Lower leg skin (tissue), 4 donors: ENCODE results near the gene GRIA2. TPM values are rescaled to one million over a fixed set of nuclear protein-coding genes. Genes with fewer than 3 reads are reported as not detected.
A peak's percentile ranks its signal among the peaks of the same experiment; 100 is the strongest.
"Not testable (repeated sequence)": the region's sequence is repeated elsewhere in the genome, so short reads cannot be mapped to it uniquely, and the experiment has no call there.

ENCODE experiments used
- DNase-seq, 2 donors: peaks; one replicate each; pipeline ENCODE4 v3.0.0-alpha.2; 2019; ENCODE audit warnings: low spot score in 2 of 2
- H3K4me3 ChIP-seq: fragments of 200-600 bp; sonication (generic); 2 replicates; pipeline ENCODE4 v1.5.1; 2017; ENCODE audit warnings: mild to moderate bottlenecking, low read depth; ENCODE audit not compliant: poor library complexity, severe bottlenecking
- POLR2A ChIP-seq, 2 donors: fragments of 450-650 bp; IDR thresholded peaks; one replicate each; pipeline ENCODE4 v1.6.1; 2016 to 2017; ENCODE audit warnings: antibody characterized with exemption in 2 of 2, mild to moderate bottlenecking in 1 of 2, moderate library complexity in 1 of 2
- WGBS, 2 donors: methylation state at CpG; one replicate each; pipeline ENCODE4 v1.1.5; 2018; 5-methylcytosine and 5-hydroxymethylcytosine counted together
- intact Hi-C: fragments of 100-400 bp; cut with DNase I; formaldehyde crosslinking; loops from one replicate; pipeline ENCODE4 v1.15.0; 2023; ENCODE audit warnings: low total_unique reads
- total RNA-seq, 4 donors: library from RNA; depleted of rRNA; stranded (reverse); fragments of >200 nt; gene quantifications; one replicate each; pipeline ENCODE4 v1.1.0, GENCODE V29; 2016
- TF ChIP-seq, protein P1 (sequence below), 3 donors: fragments of 450-650 bp; IDR thresholded peaks; one replicate each; pipeline ENCODE4 v1.5.1; 2016; ENCODE audit warnings: antibody characterized with exemption in 3 of 3, mild to moderate bottlenecking in 3 of 3, moderate library complexity in 2 of 3

GRIA2 gene
- total RNA-seq, 4 donors from 2014 or later, result 0.30 to 3.9 (median 2.5) TPM

DNA sequence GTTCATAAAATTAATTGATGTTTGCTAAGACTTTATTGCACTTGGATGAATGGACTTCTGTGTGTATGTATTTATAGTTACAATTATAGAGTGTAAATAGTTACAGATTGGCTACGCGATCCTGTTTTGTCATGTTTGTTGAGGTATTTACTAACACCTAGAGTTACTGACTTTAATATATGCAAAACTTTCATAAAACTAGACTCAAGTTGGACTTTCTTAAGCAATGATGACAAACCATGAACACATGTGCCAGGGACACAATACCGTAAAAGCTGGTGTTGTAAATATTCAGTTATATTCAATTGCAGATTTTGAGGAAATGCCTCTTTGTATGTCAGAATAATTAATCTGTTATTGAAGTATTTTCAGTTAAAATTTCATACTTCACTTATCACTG, 6.1 kb downstream of the GRIA2 start:
- no peak overlapping the region for H3K4me3 ChIP-seq
- no peak for TF ChIP-seq POLR2A (IDR thresholded peaks at IDR 0.05)
- TF ChIP-seq, protein P1, sequence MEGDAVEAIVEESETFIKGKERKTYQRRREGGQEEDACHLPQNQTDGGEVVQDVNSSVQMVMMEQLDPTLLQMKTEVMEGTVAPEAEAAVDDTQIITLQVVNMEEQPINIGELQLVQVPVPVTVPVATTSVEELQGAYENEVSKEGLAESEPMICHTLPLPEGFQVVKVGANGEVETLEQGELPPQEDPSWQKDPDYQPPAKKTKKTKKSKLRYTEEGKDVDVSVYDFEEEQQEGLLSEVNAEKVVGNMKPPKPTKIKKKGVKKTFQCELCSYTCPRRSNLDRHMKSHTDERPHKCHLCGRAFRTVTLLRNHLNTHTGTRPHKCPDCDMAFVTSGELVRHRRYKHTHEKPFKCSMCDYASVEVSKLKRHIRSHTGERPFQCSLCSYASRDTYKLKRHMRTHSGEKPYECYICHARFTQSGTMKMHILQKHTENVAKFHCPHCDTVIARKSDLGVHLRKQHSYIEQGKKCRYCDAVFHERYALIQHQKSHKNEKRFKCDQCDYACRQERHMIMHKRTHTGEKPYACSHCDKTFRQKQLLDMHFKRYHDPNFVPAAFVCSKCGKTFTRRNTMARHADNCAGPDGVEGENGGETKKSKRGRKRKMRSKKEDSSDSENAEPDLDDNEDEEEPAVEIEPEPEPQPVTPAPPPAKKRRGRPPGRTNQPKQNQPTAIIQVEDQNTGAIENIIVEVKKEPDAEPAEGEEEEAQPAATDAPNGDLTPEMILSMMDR (IDR thresholded peaks at IDR 0.05), result no peak
- no peak for DNase-seq
- 81 to 82% methylated on average over 3 of the region's 3 CpGs for WGBS, 2 donors
- intact Hi-C loops, result no loop called here

DNA sequence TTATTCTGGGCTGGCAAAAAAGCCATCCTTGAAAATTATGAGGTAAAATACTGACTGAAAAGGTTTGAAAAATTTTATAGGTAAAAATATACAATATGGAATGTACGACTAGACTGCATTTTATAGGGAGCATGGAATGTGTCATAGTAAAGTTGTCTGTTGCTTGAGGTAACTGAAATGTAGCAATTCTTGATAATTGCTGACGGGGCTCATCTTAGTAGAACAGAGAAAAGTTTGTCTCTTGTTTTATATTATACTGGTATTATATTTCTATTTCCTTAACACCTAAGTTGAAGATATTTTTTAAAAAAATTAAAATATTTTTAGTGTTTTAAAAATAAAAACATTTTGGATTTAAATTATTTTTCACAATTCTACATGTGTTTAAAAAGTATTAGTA, 11.0 kb downstream of the GRIA2 start:
- intact Hi-C loops, result no loop called here
- H3K4me3 ChIP-seq, result no peak overlapping the region
- WGBS, 2 donors, result 87 to 88% methylated on average over 2 of the region's 2 CpGs
- no peak for TF ChIP-seq POLR2A (IDR thresholded peaks at IDR 0.05)
- TF ChIP-seq, protein P1 (IDR thresholded peaks at IDR 0.05), result no peak
- no peak for DNase-seq

GRCh38 chr4:157242871-157243270, 22.3 kb downstream of the GRIA2 start:
- intact Hi-C loops, result no loop called here
- TF ChIP-seq POLR2A (IDR thresholded peaks at IDR 0.05), result no peak
- TF ChIP-seq, protein P1 (IDR thresholded peaks at IDR 0.05), result no peak
- no peak for DNase-seq
- no peak overlapping the region for H3K4me3 ChIP-seq

- intact Hi-C loops, result no loop called here
- no peak for DNase-seq
- WGBS, 2 donors, result 45 to 87% methylated on average over 2 of the region's 2 CpGs
- TF ChIP-seq, protein P1 (IDR thresholded peaks at IDR 0.05), result no peak
- TF ChIP-seq POLR2A (IDR thresholded peaks at IDR 0.05), result no peak
- H3K4me3 ChIP-seq, result no peak overlapping the region
These were observed 23.8 kb downstream of the GRIA2 start for GRCh38 chr4:157244348-157244747.

DNA sequence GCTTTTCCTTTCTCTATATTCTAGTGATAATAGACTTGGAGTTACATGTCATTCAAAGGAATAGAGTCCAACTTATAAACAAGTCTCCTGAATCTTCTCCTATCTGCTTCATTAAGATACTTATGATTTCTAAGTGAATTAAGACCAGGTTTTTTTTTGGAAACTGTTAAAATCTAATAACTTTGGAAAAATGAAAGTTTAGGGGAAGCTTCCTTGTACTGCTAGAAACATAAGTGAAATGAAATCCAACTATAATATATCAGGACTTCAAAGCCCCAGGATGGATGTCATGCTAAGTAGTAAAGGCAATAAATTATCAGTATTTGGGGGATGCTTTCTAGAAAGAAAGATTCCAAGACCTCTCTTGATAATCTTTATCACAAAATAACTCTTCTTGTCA, 24.8 kb downstream of the GRIA2 start:
- TF ChIP-seq POLR2A (IDR thresholded peaks at IDR 0.05), result no peak
- TF ChIP-seq, protein P1 (IDR thresholded peaks at IDR 0.05), result no peak
- intact Hi-C loops, result no loop called here
- DNase-seq, result no peak
- H3K4me3 ChIP-seq, result no peak overlapping the region

GRCh38 chr4:157246964-157247363, 26.4 kb downstream of the GRIA2 start:
- no peak overlapping the region for H3K4me3 ChIP-seq
- intact Hi-C loops, result no loop called here
- peak in 1 of 2 donors; percentile 36 for DNase-seq
- TF ChIP-seq, protein P1 (IDR thresholded peaks at IDR 0.05), result no peak
- no peak for TF ChIP-seq POLR2A (IDR thresholded peaks at IDR 0.05)

DNA sequence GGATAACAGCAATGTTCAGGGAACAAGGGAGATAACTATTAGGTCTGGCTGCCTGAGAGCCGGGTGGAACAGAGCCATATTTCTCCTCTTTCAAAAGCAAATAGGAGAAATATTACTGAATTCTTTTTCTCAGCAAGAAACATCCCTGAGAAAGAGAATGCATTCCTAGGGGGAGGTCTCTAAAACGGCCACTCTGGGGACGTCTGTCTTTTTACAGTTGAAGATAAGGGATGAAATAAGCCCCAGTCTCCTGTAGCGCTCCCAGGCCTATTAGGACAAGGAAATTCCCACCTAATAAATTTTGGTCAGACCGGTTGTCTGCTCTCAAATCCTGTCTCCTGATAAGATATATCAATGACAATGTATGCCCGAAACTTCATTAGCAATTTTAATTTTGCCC, 37.6 kb downstream of the GRIA2 start:
- DNase-seq, intact Hi-C loops, H3K4me3 ChIP-seq: not testable (repeated sequence)
- 84 to 89% methylated on average over 6 of the region's 6 CpGs for WGBS, 2 donors
